ENCODE results near the gene AGAP1. TPM values are rescaled to one million over a fixed set of nuclear protein-coding genes. Genes with fewer than 3 reads are reported as not detected.

AGAP1 gene
- total RNA-seq, 1 donor, result 1.1 TPM

DNA sequence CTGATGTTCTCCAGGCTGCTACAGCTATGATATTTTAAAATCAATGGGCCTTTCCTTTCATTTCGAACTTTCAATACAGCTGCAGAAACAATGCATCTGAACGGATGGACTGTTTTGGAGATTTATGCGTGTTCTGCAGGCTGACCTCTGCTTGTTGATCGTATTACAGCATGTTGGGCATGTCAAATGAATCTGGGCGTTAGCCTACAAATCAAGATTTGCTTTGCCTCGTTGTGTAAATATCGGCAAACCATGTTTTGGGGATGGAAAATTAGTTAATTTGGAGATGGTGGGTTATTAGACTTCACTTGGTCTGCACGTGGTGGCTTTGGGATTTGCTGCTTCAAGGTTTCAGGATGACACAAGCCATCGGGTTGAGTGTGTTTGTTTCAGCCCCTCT lies 129.3 kb downstream of the AGAP1 start:
- DNase-seq (ENCODE audit: low read depth in 2 of 3, low spot score in 2 of 3), result no peak

DNA sequence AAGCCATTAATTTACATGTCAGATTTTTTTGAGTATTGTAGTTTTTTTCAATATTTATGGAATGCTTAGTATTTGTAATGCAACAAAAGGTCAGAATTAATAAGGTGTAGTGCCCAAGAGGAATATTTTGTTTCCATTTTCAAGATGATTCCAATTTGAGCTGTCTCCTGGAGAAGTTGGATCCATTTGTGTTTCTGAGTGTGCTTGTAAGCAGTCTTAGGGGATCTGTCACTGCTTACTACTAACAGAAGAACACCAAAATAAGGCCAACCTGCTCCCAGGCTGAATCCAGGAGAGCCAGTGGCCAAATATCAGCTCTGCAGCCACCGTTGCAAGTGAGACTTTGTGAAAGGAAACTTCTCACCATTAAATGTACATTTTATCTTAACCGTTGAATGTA lies 129.9 kb downstream of the AGAP1 start:
- no peak for DNase-seq (ENCODE audit: low read depth in 2 of 3, low spot score in 2 of 3)

DNA sequence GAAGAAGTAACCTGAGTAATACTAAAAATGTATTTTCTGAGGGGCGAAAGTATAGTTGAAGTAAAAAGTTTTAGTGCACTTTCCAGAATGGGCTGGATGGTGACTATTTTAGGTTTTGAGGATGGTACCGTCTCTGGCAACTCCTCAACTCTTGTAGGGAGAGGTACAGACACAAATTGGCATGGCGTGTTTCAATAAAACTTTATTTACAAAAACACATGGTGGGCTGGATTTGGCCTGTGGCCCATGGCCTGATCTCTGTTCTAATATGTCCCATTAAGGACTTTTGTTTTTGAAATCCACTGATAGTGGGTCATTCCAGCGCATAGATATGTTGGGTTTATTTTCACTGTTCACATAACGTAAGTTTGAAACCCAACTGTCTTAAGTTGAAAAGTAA lies 132.8 kb downstream of the AGAP1 start:
- DNase-seq (ENCODE audit: low read depth in 2 of 3, low spot score in 2 of 3), result no peak

DNA sequence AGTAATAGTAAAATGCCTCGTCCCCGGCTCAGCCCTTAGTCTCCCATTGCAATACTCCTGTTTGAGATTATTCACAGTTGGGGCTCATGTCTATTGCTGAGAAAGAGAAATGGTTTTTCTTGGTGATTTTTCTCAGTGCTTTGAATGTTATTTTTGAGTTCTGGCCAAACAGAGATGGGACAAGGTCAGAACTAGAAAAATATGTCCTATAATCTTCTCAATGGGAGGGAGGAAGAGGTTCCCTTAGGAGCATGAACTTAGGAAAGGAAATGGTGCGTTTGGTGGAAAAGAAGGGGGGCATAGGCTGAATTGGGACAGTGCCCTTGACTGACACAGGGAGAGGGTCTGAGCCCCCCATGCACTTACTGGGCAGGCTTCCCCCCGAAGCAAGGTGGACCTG lies 133.8 kb downstream of the AGAP1 start:
- DNase-seq (ENCODE audit: low read depth in 2 of 3, low spot score in 2 of 3), result no peak

DNA sequence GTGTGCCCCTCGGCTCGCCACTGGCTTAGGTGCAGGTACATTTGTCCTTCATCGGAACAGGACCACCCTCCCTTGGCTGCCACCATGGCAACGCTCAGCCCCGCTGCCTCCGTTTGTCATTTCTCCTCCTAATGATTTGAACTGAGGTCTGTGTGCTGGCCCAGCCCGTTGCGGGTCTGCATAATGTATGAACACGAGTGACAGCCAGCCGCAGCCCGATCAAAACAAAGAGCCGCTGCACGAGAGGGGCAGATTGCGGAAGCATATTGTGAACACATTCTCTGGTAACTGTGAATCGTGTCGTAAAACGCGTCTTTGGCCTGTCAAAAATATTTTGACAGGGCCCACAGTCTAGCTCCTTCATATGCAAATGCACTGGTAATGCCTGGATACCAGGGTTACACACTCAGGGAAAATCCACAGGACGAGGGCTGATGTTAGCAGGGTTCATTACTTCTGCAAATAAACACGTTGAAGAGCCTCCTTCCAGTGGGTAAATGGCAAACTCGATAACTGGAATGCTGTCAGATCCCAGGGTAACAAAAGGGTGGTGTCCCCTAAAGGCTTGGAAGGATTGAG lies 137.0 kb downstream of the AGAP1 start:
- DNase-seq (ENCODE audit: low read depth in 2 of 3, low spot score in 2 of 3), result no peak

DNA sequence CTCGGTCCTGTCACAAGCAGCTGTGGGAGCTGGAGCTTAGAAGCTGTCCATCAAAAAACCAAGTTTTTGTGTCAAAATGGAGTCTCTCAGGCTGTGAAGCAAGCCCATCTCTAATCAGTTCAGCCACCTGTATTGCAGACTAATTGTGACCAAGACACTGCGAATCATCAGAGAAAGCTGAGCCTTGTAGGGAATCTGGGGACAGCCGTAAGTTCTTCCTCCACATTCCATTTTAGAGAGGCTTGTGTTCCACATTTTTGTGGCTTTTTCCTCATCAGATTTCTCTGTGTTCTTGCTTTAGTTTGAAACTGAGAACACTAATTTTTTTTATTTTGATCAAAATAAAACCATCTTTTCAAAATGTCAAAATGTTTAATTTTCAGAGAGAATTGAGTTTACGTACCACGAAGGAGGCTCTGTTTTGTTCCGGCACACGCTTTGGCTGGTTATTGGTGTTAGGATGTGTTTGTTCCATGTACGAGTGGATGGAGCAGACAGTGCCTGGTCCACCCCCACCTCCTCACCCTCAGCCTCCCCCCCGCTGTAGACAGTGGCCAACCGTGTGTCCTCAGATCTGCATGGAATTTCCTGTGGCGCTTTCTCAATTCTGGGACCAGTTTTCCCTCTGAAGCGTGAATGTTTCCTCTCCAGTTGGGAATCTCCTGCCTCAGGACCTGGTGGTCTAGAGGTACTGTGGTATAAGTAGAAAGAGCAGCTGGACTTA lies 140.8 kb downstream of the AGAP1 start:
- no peak for DNase-seq (ENCODE audit: low read depth in 2 of 3, low spot score in 2 of 3)

DNA sequence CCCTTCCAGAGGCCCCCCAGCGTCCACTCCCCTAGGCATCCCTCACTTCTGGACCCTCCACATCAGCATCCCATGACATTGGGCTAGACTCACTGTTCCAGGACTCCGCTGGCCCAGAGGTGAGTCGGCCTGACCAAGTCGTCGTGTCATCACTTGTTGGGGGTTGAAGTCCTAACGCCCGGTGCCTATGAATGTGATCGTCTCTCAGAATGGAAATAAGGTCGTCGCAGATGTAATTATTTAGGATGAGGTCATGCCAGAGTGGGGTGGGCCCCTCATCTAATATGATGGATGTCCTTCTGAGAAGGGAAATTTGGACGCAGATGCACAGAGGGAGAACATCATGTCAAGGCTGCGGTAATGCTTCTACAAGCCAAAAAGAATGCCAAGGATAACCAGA lies 142.7 kb downstream of the AGAP1 start:
- DNase-seq (ENCODE audit: low read depth in 2 of 3, low spot score in 2 of 3), result no peak

DNA sequence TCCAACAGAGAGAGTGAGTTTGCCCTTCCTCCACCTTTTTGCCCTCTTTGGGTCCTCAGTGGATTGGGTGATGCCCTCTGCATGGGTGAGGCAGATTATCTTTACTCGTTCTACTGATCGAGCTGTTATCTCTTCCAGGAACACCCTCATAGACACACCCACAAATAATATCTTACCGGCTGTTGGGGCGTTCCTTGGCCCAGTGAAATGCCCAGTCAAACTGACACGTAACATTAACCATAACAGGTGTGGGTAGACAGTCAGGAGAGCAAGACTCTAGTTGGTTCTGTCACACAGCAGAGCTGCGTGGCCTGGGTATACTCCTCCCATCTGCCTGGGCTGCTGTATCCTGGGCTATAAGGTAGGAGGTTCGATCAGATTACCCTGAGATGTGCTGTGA lies 144.1 kb downstream of the AGAP1 start:
- DNase-seq (ENCODE audit: low read depth in 2 of 3, low spot score in 2 of 3), result no peak

DNA sequence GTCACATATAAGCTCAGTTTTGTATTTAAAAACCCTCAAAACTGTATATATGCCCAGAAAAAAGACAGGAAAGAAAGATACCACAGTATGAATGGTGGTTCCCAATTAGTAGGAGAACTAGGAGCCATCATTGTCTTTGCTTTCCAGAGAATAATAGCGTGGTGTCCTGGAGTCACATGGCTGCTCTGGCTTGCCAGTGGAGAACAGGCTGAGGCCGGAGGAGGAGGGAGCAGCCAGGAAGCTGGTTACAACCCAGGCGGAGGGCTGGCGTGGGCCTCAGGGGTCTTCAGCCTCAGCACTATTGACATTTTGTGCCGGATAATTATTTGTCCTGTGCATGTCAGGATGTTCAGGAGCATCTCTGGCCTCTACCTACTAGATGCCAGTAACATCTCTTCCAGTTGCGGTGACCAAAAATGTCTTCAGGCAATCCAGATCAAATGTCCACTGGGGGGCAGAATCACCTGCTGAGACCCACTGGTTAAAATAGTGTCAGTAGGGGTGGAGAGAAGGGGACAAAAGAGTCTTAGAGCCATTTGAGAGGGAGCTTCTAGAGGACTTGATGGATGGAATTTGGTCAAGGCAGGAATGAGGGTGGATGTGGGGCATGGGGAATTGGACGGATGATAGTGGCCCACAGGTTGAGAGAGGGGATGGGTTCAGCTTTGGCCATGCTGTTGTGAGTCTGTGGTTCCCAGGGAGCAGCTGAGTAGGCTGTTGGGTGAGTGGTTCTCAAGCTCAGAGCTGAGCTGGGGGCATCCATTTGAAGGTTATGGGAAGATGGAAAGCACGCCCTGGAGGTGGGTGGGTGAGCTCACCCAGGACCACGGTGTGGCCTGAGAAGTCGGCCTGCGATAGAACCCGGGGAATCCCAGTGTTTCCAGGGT lies 144.9 kb downstream of the AGAP1 start:
- no peak for DNase-seq (ENCODE audit: low read depth in 2 of 3, low spot score in 2 of 3)

DNA sequence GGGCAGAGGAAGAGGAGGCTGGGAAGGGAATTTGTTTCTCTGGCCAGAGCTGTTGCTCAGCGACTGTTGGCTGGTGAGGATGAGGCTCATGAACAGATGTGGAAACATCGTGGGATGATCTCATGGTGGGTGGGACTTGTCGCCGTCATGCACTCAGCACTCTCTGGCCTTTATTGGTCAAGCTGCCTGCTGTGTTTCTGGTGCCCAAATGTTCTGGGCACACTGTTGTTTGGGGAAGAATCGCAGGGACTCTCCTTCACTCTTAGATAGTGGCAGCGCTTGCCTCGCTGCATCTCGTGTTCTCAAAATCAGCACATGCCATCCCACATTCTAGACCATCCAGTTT lies 145.6 kb downstream of the AGAP1 start:
- no peak for DNase-seq (ENCODE audit: low read depth in 2 of 3, low spot score in 2 of 3)

DNA sequence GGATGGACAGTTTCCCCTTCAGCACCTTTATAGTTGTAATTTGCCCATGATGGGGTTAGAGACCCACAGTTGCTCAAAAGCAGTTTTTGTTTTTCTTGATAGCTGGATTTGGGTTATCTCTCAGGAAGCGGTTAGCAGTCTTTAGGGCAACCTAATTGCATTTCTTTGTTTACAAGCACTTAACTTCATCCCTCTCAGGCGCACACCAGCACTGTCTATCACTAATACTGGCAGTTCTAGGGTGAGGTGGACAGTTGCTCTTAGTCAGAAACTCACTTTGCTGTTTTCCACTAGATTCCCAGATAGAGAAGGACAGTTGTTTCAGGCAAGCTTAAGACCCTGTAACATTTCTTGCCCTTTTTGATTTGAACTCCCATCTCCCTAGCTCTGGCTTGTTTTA lies 146.0 kb downstream of the AGAP1 start:
- no peak for DNase-seq (ENCODE audit: low read depth in 2 of 3, low spot score in 2 of 3)

DNA sequence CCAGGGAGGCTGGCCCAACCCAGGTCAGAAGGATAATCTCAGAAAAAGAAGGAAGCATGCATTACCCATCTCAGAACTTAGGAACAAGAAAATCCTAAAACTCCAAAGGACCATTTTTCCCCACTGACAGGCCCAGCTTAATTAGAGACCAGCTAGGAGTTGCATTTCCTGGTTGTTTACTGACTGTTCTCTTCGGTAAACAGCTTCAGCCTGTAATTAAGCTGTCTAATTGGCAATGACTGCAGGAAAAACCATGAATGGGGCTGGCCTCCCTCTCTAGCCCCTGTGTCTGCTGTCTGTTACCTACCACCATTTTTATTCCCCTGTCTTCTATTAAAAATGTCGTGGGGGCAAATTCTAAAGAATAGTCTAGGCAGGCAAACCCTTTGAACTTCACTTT lies 146.5 kb downstream of the AGAP1 start:
- no peak for DNase-seq (ENCODE audit: low read depth in 2 of 3, low spot score in 2 of 3)

DNA sequence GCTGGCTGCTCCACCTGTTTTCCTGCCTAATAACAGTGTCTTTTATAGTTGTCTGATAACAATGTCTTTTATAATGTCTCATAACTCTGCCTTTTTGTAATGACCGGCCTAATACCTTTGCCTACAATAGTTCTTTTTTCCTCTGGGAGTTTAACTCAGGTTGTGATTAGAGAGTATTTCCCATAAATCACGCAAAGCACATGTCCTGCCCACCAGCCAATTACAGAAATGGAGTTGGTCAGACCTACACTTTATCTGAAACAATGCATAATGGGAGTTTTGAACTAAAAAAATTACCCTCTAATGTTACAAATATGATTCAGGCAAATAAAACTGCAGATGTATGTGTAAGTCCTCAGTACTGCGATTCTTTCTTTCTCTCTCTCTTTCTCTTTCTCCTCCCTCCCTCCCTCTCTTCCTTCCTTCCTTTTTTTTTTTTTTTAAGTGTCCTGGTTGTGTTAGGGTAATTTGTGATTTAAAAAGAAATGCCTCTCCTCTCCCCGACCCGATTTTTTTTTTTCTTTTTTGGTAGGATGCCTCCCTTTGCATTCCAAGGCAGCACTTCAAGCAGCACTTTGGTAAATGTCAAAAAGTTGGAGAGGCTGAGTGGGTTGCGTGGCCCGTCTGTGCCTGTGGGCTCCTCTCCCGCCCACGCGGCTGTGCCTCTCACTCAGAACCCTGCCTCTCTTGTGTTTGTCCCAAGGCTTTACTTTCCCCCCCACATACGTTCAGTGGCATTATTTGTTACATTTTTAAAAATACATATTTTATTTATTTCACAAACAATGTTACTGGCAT lies 147.3 kb downstream of the AGAP1 start:
- no peak for DNase-seq (ENCODE audit: low read depth in 2 of 3, low spot score in 2 of 3)

DNA sequence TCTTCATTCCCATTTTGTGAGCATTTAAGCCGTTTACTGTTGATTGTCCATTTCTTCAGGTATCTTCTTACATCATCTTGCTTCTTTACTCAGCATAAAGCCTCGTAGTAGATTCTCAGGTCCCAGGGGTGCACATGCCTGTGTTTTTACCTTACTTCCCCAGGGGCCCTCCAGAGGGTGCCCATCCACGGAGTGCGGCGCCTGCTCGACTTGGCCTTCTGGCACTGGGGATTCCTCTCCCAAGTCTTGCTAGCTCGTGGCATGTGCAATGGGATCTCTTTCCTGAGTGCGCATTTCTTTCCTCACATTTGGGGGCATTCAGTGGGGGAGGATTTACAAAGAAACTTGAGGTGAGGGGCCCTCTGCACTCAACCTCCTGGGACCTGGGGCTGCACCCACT lies 148.1 kb downstream of the AGAP1 start:
- no peak for DNase-seq (ENCODE audit: low read depth in 2 of 3, low spot score in 2 of 3)

DNA sequence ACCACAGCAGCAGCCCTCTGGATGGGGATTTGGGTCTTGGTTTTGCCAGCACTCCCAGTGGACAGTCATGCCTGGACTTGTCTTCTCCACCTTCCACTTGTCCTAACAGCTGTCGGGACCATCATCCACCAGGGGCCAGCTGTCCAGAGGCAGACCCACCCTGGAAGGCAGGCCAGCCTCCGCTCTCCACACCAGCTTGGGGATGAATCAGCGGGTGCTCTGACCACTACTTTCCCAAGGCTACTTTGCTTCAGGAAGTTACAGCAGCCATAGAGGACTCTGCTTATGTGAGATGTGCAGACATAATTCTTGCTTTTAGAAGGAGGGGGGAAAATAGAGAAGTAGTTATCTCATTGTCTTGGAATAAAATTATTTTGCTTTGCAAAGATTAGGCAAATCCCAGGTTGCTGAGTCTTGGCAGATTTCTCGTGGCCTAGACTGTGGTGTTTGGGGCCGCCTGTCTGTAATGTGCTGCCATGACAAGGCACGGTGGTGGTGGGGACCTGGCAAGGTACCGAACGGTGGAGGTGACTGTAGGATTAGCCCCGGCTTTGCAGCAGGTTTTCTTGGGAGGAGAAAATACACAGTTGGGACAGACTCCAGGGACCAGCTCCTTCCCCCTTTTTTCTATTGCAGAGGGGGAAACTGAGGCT lies 148.7 kb downstream of the AGAP1 start:
- DNase-seq (ENCODE audit: low read depth in 2 of 3, low spot score in 2 of 3), result no peak

DNA sequence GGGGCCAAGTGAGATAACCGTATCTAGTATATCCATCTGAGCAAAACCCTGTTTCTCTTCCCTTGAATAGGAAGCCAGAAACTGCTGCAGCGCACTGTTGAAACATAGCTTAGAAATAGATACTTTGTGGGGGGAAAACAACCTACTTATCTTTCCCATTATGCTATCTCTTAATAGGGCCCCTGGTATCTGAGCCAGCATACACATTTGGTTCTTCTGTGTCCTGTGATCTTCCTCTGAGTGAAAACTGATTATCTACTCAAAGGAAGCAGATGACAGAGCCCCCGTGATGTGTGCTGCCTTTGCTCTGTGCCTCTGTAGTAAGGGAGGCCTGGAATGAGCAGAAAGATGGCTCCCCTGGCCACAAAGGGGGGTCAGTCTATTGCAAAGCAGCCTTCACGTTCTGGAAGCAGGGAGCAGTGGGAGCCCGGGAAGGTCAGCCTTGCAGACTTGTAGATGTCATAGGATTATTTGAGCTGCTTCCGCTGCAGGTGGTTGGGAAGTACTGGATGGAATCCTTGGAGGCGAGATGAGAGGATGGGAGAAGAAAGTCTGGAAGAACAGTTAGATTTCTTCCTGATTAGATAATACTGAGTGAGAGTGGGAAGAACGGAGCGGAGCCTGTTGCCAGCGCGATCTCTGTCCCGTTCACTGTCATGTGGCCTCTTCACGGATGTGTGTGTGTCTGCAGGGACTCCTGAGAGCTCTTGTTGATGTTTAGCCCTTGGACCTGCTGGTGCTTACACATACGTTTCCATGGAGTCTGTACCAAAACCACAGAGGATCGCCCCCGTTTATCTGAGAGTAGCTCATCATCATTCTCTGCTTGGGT lies 150.1 kb downstream of the AGAP1 start:
- DNase-seq (ENCODE audit: low read depth in 2 of 3, low spot score in 2 of 3), result no peak

DNA sequence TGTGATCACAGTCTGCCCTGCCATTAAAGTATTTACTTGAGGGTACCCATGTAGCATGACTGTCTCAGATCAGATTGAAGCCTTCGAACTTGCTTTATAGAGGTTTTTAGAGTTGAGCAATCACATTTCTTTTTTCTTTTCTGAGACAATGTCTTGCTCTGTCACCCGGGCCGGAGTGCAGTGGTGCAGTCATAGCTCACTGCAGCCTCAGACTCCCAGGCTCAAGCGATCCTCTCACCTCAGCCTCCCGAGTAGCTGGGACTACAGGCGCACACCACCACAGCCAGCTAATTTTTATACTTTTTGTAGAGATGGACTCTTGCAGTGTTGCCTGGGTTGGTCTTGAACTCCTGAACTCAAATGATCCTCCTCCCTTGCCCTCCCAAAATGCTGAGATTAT lies 153.4 kb downstream of the AGAP1 start:
- DNase-seq (ENCODE audit: low read depth in 2 of 3, low spot score in 2 of 3), result no peak

DNA sequence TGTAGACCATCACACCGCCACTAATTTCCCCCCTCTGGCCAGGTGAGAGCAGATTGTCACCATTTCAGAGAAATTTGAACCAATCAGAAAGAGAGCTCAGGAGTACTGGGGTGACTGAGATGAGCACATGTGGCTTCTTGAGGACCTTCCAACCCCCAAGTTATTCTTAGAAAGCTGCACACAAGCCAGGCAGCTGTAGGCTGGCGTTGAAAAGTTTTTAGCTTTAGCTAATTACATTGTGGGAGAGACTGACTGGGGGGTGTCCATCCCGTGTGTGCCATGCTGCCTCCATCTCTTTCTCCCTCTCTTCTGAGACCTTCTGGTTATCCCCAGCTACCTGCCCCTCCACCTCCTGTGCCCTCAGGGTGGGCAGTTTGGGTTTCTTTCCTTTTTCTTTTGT lies 154.0 kb downstream of the AGAP1 start:
- DNase-seq (ENCODE audit: low read depth in 2 of 3, low spot score in 2 of 3), result no peak

DNA sequence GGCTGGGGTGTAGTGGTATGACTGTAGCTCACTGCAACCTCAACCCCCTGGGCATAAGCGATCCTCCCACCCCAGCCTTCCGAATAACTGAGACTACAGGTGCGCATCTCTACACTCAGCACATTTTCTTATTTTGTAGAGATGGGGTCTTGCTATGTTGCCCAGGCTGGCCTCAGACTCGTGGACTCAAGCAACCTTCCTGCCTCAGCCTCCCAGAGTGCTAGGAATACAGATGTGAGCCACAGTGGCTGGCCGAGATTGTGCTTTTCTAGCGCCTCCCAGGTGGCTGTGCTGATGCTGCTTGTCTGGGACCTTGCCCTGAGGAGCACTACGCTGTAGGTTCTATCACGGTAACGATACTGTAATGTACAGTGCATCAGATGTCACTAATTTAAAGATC lies 155.6 kb downstream of the AGAP1 start:
- no peak for DNase-seq (ENCODE audit: low read depth in 2 of 3, low spot score in 2 of 3)

DNA sequence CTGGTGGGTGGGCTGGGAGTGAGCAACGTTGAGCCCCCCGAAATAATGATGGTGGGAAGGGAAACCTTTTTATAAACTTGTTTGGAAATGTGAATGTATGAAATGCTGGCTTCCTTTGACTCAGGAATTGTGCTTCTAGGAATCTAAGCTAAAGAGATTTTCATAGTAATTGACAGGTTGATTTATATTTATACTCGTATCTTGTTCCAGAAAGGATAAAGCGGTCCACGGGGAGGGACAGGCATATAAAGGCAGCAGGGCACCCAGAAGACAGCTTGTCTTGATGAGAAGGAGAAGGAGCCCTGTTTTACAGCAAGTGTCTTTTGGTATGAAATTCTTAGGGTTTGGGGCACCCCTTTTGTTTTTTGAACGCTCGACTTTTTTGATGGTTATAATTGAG lies 157.8 kb downstream of the AGAP1 start:
- no peak for DNase-seq (ENCODE audit: low read depth in 2 of 3, low spot score in 2 of 3)
